ENCODE results near the gene BRICD5. TPM values are rescaled to one million over a fixed set of nuclear protein-coding genes. Genes with fewer than 3 reads are reported as not detected.

BRICD5 gene
- total RNA-seq, 1 donor from 2014 or later = 0.53 TPM

- Histone ChIP-seq H3K4me3 (ENCODE audit: low read depth, low read length) (no peak overlapping the region), H3K27me3 (ENCODE audit: control insufficient read depth, insufficient read depth, low read length) (no peaks in the 10 kb centered on the region), H3K36me3 (ENCODE audit: control insufficient read depth, insufficient read depth, low read length) (peaks cover 18% of the 10 kb centered on the region)
- TF ChIP-seq, protein P1, sequence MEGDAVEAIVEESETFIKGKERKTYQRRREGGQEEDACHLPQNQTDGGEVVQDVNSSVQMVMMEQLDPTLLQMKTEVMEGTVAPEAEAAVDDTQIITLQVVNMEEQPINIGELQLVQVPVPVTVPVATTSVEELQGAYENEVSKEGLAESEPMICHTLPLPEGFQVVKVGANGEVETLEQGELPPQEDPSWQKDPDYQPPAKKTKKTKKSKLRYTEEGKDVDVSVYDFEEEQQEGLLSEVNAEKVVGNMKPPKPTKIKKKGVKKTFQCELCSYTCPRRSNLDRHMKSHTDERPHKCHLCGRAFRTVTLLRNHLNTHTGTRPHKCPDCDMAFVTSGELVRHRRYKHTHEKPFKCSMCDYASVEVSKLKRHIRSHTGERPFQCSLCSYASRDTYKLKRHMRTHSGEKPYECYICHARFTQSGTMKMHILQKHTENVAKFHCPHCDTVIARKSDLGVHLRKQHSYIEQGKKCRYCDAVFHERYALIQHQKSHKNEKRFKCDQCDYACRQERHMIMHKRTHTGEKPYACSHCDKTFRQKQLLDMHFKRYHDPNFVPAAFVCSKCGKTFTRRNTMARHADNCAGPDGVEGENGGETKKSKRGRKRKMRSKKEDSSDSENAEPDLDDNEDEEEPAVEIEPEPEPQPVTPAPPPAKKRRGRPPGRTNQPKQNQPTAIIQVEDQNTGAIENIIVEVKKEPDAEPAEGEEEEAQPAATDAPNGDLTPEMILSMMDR (IDR thresholded peaks at IDR 0.05; ENCODE audit: insufficient read depth, low read length, severe bottlenecking) = no peak
- FAIRE-seq (no peak), DNase-seq (ENCODE audit: low read depth) (no peak)
These were observed 1.2 kb downstream of the BRICD5 start for GRCh38 chr16:2209258-2210008.

DNA sequence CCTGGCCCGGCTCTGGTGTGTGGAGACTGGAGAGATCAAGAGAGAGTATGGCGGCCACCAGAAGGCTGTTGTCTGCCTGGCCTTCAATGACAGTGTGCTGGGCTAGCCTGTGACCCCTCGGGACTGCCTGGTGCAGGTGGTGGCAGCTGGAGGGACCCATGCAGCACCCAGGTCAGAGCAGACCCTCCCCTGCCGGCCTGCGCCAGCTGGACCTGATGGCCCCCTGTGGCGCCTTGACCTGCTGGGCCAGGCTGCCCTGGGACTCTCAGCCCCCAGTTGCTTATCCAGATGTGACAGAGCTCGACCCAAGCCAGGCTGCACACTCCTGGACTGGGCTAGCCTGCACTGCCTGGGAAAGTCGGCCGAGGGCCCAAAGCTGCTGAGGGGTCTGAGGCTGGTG lies 1.9 kb downstream of the BRICD5 start:
- TF ChIP-seq, protein P1 (IDR thresholded peaks at IDR 0.05; ENCODE audit: insufficient read depth, low read length, severe bottlenecking) = no peak
- Histone ChIP-seq H3K36me3 (ENCODE audit: control insufficient read depth, insufficient read depth, low read length) (peaks cover 18% of the 10 kb centered on the region), H3K27me3 (ENCODE audit: control insufficient read depth, insufficient read depth, low read length) (no peaks in the 10 kb centered on the region), H3K4me3 (ENCODE audit: low read depth, low read length) (no peak overlapping the region)
- FAIRE-seq (no peak), DNase-seq (ENCODE audit: low read depth) (no peak)

DNA sequence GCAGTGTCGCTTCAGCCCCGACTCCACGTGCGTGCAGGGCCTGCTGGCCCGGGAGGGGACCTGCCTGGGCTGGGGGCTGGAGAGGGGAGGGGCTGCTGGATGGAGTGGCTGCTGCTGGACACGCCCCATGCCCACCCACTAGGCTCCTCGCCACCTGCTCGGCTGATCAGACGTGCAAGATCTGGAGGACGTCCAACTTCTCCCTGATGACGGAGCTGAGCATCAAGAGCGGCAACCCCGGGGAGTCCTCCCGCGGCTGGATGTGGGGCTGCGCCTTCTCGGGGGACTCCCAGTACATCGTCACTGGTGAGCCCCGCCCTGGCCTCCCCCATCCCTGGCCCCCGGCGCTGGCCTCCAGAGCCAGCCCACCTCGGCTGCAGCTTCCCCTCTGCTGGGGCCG lies 2.4 kb downstream of the BRICD5 start:
- TF ChIP-seq, protein P1 (IDR thresholded peaks at IDR 0.05; ENCODE audit: insufficient read depth, low read length, severe bottlenecking) = no peak
- FAIRE-seq = no peak
- no peaks in the 10 kb centered on the region for H3K27me3 ChIP-seq (ENCODE audit: control insufficient read depth, insufficient read depth, low read length)
- H3K36me3 ChIP-seq (ENCODE audit: control insufficient read depth, insufficient read depth, low read length) = peaks cover 18% of the 10 kb centered on the region
- DNase-seq (ENCODE audit: low read depth) = no peak
- H3K4me3 ChIP-seq (ENCODE audit: low read depth, low read length) = no peak overlapping the region

DNA sequence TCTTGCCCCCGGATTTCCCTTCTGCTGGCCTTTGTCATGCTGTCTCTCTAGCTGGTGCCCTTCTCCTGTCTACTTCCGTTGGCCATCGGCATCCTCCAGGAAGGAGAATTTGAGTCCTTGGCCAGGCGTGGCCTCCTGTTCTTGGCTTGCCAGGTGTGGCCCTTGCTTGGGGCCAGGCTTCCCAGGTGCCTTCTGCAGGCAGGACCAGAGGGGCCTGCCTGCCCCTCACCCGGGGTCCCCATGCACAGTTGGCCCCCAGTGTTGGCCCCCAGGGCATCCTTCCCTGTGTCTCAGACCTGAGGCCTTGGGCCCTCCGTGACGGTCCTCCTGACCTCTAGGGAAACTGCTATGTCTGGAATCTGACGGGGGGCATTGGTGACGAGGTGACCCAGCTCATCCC lies 2.8 kb downstream of the BRICD5 start:
- DNase-seq (ENCODE audit: low read depth) (no peak), FAIRE-seq (no peak)
- Histone ChIP-seq H3K27me3 (ENCODE audit: control insufficient read depth, insufficient read depth, low read length) (no peaks in the 10 kb centered on the region), H3K4me3 (ENCODE audit: low read depth, low read length) (no peak overlapping the region), H3K36me3 (ENCODE audit: control insufficient read depth, insufficient read depth, low read length) (peaks cover 18% of the 10 kb centered on the region)
- TF ChIP-seq, protein P1 (IDR thresholded peaks at IDR 0.05; ENCODE audit: insufficient read depth, low read length, severe bottlenecking) = no peak

- H3K27me3 ChIP-seq (ENCODE audit: control insufficient read depth, insufficient read depth, low read length) = no peaks in the 10 kb centered on the region
- TF ChIP-seq, protein P1 (IDR thresholded peaks at IDR 0.05; ENCODE audit: insufficient read depth, low read length, severe bottlenecking) = no peak
- FAIRE-seq (no peak), DNase-seq (ENCODE audit: low read depth) (no peak)
- no peak overlapping the region for H3K4me3 ChIP-seq (ENCODE audit: low read depth, low read length)
- H3K36me3 ChIP-seq (ENCODE audit: control insufficient read depth, insufficient read depth, low read length) = peaks cover 17% of the 10 kb centered on the region
These were observed 3.8 kb downstream of the BRICD5 start for GRCh38 chr16:2206780-2207433.

Data from bronchial epithelial cell (primary cell).